Activated T-helper 1 cell treated with anti-CD3 and anti-CD28 coated beads, Interleukin-12 subunit alpha, Interleukin-12 subunit beta, Interleukin-2, Interleukin-4 antibody, amounts not matched to agents 30 ng/mL and 10 ng/mL and 1 ng/mL, durations not matched to agents 14 hours and 24 hours and 36 hours (primary cell): ENCODE results near the gene KCNJ18. TPM values are rescaled to one million over a fixed set of nuclear protein-coding genes. Genes with fewer than 3 reads are reported as not detected.
"Not testable (repeated sequence)": the region's sequence is repeated elsewhere in the genome, so short reads cannot be mapped to it uniquely, and the experiment has no call there.

Experiments used
- DNase-seq: peaks from one replicate; pipeline ENCODE4 v3.0.0; 2021; ENCODE audit warnings: low spot score
- H3K27ac Mint-ChIP-seq: one replicate; pipeline ENCODE4 v1.8.0; 2021; ENCODE audit warnings: mild to moderate bottlenecking, mixed read lengths
- H3K27me3 Mint-ChIP-seq: one replicate; pipeline ENCODE4 v1.8.0; 2022; ENCODE audit warnings: mild to moderate bottlenecking, moderate library complexity, mixed read lengths; ENCODE audit not compliant: insufficient read depth
- H3K36me3 Mint-ChIP-seq: one replicate; pipeline ENCODE4 v1.8.0; 2021; ENCODE audit warnings: low read depth, mixed read lengths
- H3K4me1 Mint-ChIP-seq: one replicate; pipeline ENCODE4 v1.8.0; 2021; ENCODE audit warnings: low read depth, mixed read lengths
- H3K4me3 Mint-ChIP-seq: one replicate; pipeline ENCODE4 v1.8.0; 2021; ENCODE audit warnings: mild to moderate bottlenecking, moderate library complexity, mixed read lengths
- H3K9me3 Mint-ChIP-seq: one replicate; pipeline ENCODE4 v1.8.0; 2021; ENCODE audit warnings: mixed read lengths
- intact Hi-C: fragments of 100-400 bp; cut with micrococcal nuclease; formaldehyde crosslinking; loops from one replicate; pipeline ENCODE4 v1.15.1; 2024
- total RNA-seq: library from RNA; stranded (reverse); gene quantifications from 2 replicates; pipeline ENCODE4 v1.2.3, GENCODE V29; 2022

KCNJ18 gene
- total RNA-seq, 1 donor from 2014 or later = not detected

GRCh38 chr17:21706546-21706945 is 14.2 kb downstream of the KCNJ18 start:
- H3K36me3 Mint-ChIP-seq, H3K4me3 Mint-ChIP-seq, H3K27ac Mint-ChIP-seq, DNase-seq, H3K9me3 Mint-ChIP-seq, H3K4me1 Mint-ChIP-seq, intact Hi-C loops, H3K27me3 Mint-ChIP-seq: not testable (repeated sequence)

- DNase-seq, H3K27me3 Mint-ChIP-seq, H3K27ac Mint-ChIP-seq, intact Hi-C loops, H3K36me3 Mint-ChIP-seq, H3K4me3 Mint-ChIP-seq, H3K9me3 Mint-ChIP-seq, H3K4me1 Mint-ChIP-seq: not testable (repeated sequence)
These were observed 14.8 kb downstream of the KCNJ18 start for GRCh38 chr17:21707131-21707530.

GRCh38 chr17:21707711-21708611 is 15.6 kb downstream of the KCNJ18 start:
- H3K27ac Mint-ChIP-seq, intact Hi-C loops, H3K4me3 Mint-ChIP-seq, H3K9me3 Mint-ChIP-seq, H3K36me3 Mint-ChIP-seq, H3K27me3 Mint-ChIP-seq, H3K4me1 Mint-ChIP-seq, DNase-seq: not testable (repeated sequence)

GRCh38 chr17:21708612-21709535 is 16.6 kb downstream of the KCNJ18 start:
- H3K9me3 Mint-ChIP-seq, H3K4me1 Mint-ChIP-seq, intact Hi-C loops: not testable (repeated sequence)

GRCh38 chr17:21709994-21710393 is 17.7 kb downstream of the KCNJ18 start:
- H3K27me3 Mint-ChIP-seq, DNase-seq, H3K9me3 Mint-ChIP-seq, H3K4me1 Mint-ChIP-seq, H3K36me3 Mint-ChIP-seq, intact Hi-C loops, H3K27ac Mint-ChIP-seq, H3K4me3 Mint-ChIP-seq: not testable (repeated sequence)

More at GRCh38 chr17:21708612-21709535, 16.6 kb downstream of the KCNJ18 start:
- not testable (repeated sequence) for H3K36me3 Mint-ChIP-seq, H3K27ac Mint-ChIP-seq, DNase-seq, H3K4me3 Mint-ChIP-seq, H3K27me3 Mint-ChIP-seq

- H3K27ac Mint-ChIP-seq, H3K36me3 Mint-ChIP-seq, DNase-seq, intact Hi-C loops, H3K4me1 Mint-ChIP-seq, H3K4me3 Mint-ChIP-seq, H3K27me3 Mint-ChIP-seq, H3K9me3 Mint-ChIP-seq: not testable (repeated sequence)
These were observed 18.2 kb downstream of the KCNJ18 start for GRCh38 chr17:21710486-21710885.

- DNase-seq = no peak
- H3K9me3 Mint-ChIP-seq = peaks cover 5% of the 10 kb centered on the region
- no peaks in the 10 kb centered on the region for H3K36me3 Mint-ChIP-seq
- intact Hi-C loops = no loop called here
- H3K4me1 Mint-ChIP-seq = no peaks in the 10 kb centered on the region
- H3K27me3 Mint-ChIP-seq = no peaks in the 10 kb centered on the region
- no peak overlapping the region for H3K27ac Mint-ChIP-seq
- H3K4me3 Mint-ChIP-seq = no peak overlapping the region
These were observed 18.9 kb downstream of the KCNJ18 start for GRCh38 chr17:21711182-21711581.

GRCh38 chr17:21713020-21713419 is 20.7 kb downstream of the KCNJ18 start:
- H3K4me3 Mint-ChIP-seq, H3K9me3 Mint-ChIP-seq, H3K27ac Mint-ChIP-seq, H3K4me1 Mint-ChIP-seq, H3K36me3 Mint-ChIP-seq, intact Hi-C loops, DNase-seq, H3K27me3 Mint-ChIP-seq: not testable (repeated sequence)

GRCh38 chr17:21713631-21714030 is 21.3 kb downstream of the KCNJ18 start:
- H3K4me3 Mint-ChIP-seq, intact Hi-C loops, H3K4me1 Mint-ChIP-seq, H3K27ac Mint-ChIP-seq, H3K36me3 Mint-ChIP-seq, H3K9me3 Mint-ChIP-seq, H3K27me3 Mint-ChIP-seq, DNase-seq: not testable (repeated sequence)

- H3K36me3 Mint-ChIP-seq, DNase-seq, H3K4me1 Mint-ChIP-seq, H3K27ac Mint-ChIP-seq, H3K9me3 Mint-ChIP-seq, H3K27me3 Mint-ChIP-seq, H3K4me3 Mint-ChIP-seq, intact Hi-C loops: not testable (repeated sequence)
These were observed 22.4 kb downstream of the KCNJ18 start for GRCh38 chr17:21714676-21715075.

- H3K27me3 Mint-ChIP-seq, H3K36me3 Mint-ChIP-seq, H3K4me1 Mint-ChIP-seq, DNase-seq, intact Hi-C loops, H3K4me3 Mint-ChIP-seq, H3K27ac Mint-ChIP-seq, H3K9me3 Mint-ChIP-seq: not testable (repeated sequence)
These were observed 23.6 kb downstream of the KCNJ18 start for GRCh38 chr17:21715877-21716276.

GRCh38 chr17:21718971-21719370 is 26.6 kb downstream of the KCNJ18 start:
- H3K36me3 Mint-ChIP-seq, H3K27me3 Mint-ChIP-seq, H3K4me1 Mint-ChIP-seq, intact Hi-C loops, H3K4me3 Mint-ChIP-seq, H3K27ac Mint-ChIP-seq, DNase-seq, H3K9me3 Mint-ChIP-seq: not testable (repeated sequence)
